IMR-90 (cell line): ENCODE results near the gene RBBP7. TPM values are rescaled to one million over a fixed set of nuclear protein-coding genes. Genes with fewer than 3 reads are reported as not detected.
A peak's percentile ranks its signal among the peaks of the same experiment; 100 is the strongest.

Experiments used
- ATAC-seq: fragments of 200-7000 bp; cut with Tn5 transposase; 2 replicates; pipeline ENCODE4 v1.9.1; 2020; ENCODE audit warnings: low read depth, mild to moderate bottlenecking, moderate library complexity
- BruUV-seq: library from RNA; stranded (reverse); fragments of 400-500 nt; replicated peaks from 2 replicates; lab custom pipeline; 2021; lab: Mats Ljungman, UMichigan
- CTCF ChIA-PET: fragments of 300-600 bp; formaldehyde crosslinking; extraction: SDS; loops from one replicate; lab custom pipeline; 2021; ENCODE audit warnings: antibody characterized with exemption; lab: Yijun Ruan, JAX
- POLR2A ChIA-PET: fragments of 300-600 bp; sonication (Branson Sonifier 250); formaldehyde crosslinking; loops from one replicate; lab custom pipeline; 2022; ENCODE audit warnings: antibody characterized with exemption; ENCODE audit not compliant: unreplicated experiment; lab: Charles Lee
- DNase-seq: peaks from one replicate; pipeline ENCODE4 v3.0.0; 2013
- H2AFZ ChIP-seq: replicated peaks from 2 replicates; pipeline ENCODE3; 2013; ENCODE audit warnings: low read length, mild to moderate bottlenecking; ENCODE audit not compliant: poor library complexity
- H2AK5ac ChIP-seq: 2 replicates; pipeline ENCODE4 v1.6.1; 2013; ENCODE audit warnings: low read depth, low read length, inconsistent platforms
- H2AK9ac ChIP-seq: replicated peaks from 2 replicates; pipeline ENCODE3; 2013; ENCODE audit warnings: mild to moderate bottlenecking, low read depth, low read length, moderate library complexity; ENCODE audit not compliant: poor library complexity
- H2BK120ac ChIP-seq: 2 replicates; pipeline ENCODE4 v1.6.1; 2013; ENCODE audit warnings: low read depth, low read length, inconsistent platforms
- H2BK15ac ChIP-seq: 3 replicates; pipeline ENCODE4 v1.6.1; 2013; ENCODE audit warnings: low read depth, low read length, inconsistent platforms
- H2BK20ac ChIP-seq: 2 replicates; pipeline ENCODE4 v1.6.1; 2013; ENCODE audit warnings: low read depth, mild to moderate bottlenecking, inconsistent platforms, low read length, moderate library complexity
- H2BK5ac ChIP-seq: 2 replicates; pipeline ENCODE4 v1.6.1; 2013; ENCODE audit warnings: mild to moderate bottlenecking, low read depth, low read length, inconsistent platforms; ENCODE audit not compliant: poor library complexity, severe bottlenecking
- H3K14ac ChIP-seq: replicated peaks from 2 replicates; pipeline ENCODE4 v1.6.1; 2013; ENCODE audit warnings: low read depth, low read length, inconsistent platforms
- H3K18ac ChIP-seq: 2 replicates; pipeline ENCODE4 v1.6.1; 2013; ENCODE audit warnings: low read depth, low read length, control low read depth
- H3K23ac ChIP-seq: 2 replicates; pipeline ENCODE4 v1.6.1; 2013; ENCODE audit warnings: low read depth, low read length, inconsistent platforms
- H3K27ac ChIP-seq: 2 replicates; pipeline ENCODE4 v1.5.1; 2013; ENCODE audit warnings: mild to moderate bottlenecking, control low read depth, low read length; ENCODE audit not compliant: insufficient read depth
- H3K27me3 ChIP-seq: 2 replicates; pipeline ENCODE4 v1.6.1; 2013; ENCODE audit warnings: low read length; ENCODE audit not compliant: control insufficient read depth, insufficient read depth
- H3K36me3 ChIP-seq: 2 replicates; pipeline ENCODE4 v1.6.1; 2013; ENCODE audit warnings: low read length, mixed read lengths; ENCODE audit not compliant: control insufficient read depth, insufficient read depth
- H3K4ac ChIP-seq: 2 replicates; pipeline ENCODE4 v1.6.1; 2013; ENCODE audit warnings: low read depth, low read length, inconsistent platforms
- H3K4me1 ChIP-seq: 2 replicates; pipeline ENCODE4 v1.6.1; 2013; ENCODE audit warnings: low read length, mixed read lengths; ENCODE audit not compliant: control insufficient read depth, insufficient read depth
- H3K4me2 ChIP-seq: 2 replicates; pipeline ENCODE4 v1.6.1; 2013; ENCODE audit warnings: low read depth, mild to moderate bottlenecking, control low read depth, low read length, moderate library complexity
- H3K4me3 ChIP-seq: 2 replicates; pipeline ENCODE4 v1.5.1; 2013; ENCODE audit warnings: low read depth, mild to moderate bottlenecking, control low read depth, low read length, moderate library complexity; ENCODE audit not compliant: insufficient read depth
- H3K56ac ChIP-seq: 2 replicates; pipeline ENCODE4 v1.6.1; 2013; ENCODE audit warnings: low read length, inconsistent platforms; ENCODE audit not compliant: insufficient read depth; ENCODE audit errors: extremely low read depth
- H3K79me1 ChIP-seq, 2 experiments: 2 replicates each; pipeline ENCODE4 v1.6.1; 2013; ENCODE audit warnings: low read length in 2 of 2, inconsistent platforms in 1 of 2, low read depth in 1 of 2
- H3K9ac ChIP-seq: 2 replicates; pipeline ENCODE4 v1.6.1; 2013; ENCODE audit warnings: low read depth, low read length, control low read depth
- H3K9me1 ChIP-seq: 2 replicates; pipeline ENCODE4 v1.6.1; 2013; ENCODE audit warnings: low read length, inconsistent platforms; ENCODE audit not compliant: insufficient read depth
- H3K9me3 ChIP-seq: 2 replicates; pipeline ENCODE4 v1.6.1; 2013; ENCODE audit warnings: low read length; ENCODE audit not compliant: control insufficient read depth, insufficient read depth
- H4K20me1 ChIP-seq: 2 replicates; pipeline ENCODE4 v1.6.1; 2013; ENCODE audit warnings: low read length, inconsistent platforms; ENCODE audit not compliant: insufficient read depth
- H4K5ac ChIP-seq: 2 replicates; pipeline ENCODE4 v1.6.1; 2013; ENCODE audit warnings: mild to moderate bottlenecking, low read depth, low read length, control low read depth
- H4K8ac ChIP-seq, 2 experiments: 2 replicates each; pipeline ENCODE4 v1.6.1; 2013; ENCODE audit warnings: low read depth in 2 of 2, low read length in 2 of 2, control low read depth in 1 of 2, inconsistent platforms in 1 of 2
- H4K91ac ChIP-seq: 2 replicates; pipeline ENCODE4 v1.6.1; 2013; ENCODE audit warnings: low read depth, low read length, inconsistent platforms; ENCODE audit not compliant: insufficient read depth
- BHLHE40 ChIP-seq: fragments of 150-350 bp; IDR thresholded peaks from 2 replicates; pipeline ENCODE4 v1.6.1; 2016; ENCODE audit warnings: mild to moderate bottlenecking, low read depth, low read length
- MAZ ChIP-seq: IDR thresholded peaks from 2 replicates; pipeline ENCODE4 v1.6.1; 2012; ENCODE audit warnings: low read depth, mild to moderate bottlenecking, low read length, improper control_type of control experiment, moderate library complexity, borderline replicate concordance
- WGBS, 2 experiments: methylation state at CpG; one replicate each; pipeline versions ENCODE4 v1.1.5 to v1.1.7; 2013; ENCODE audit warnings: missing lambda C conversion rate in 2 of 2; ENCODE audit not compliant: insufficient read length in 1 of 2; ENCODE audit errors: extremely low coverage in 2 of 2; 5-methylcytosine and 5-hydroxymethylcytosine counted together
- dilution Hi-C: fragments of 300-500 bp; cut with HindIII; formaldehyde crosslinking; loops from one replicate; pipeline ENCODE4 v1.14.3; 2018; ENCODE audit warnings: low sequenced_read_pairs; ENCODE audit not compliant: unreplicated experiment
- in situ Hi-C: fragments of 300-500 bp; cut with MboI; formaldehyde crosslinking; loops from 3 replicates; pipeline ENCODE4 v1.14.3; 2019; ENCODE audit warnings: low sequenced_read_pairs, inconsistent platforms, mixed read lengths
- intact Hi-C: fragments of 100-400 bp; cut with micrococcal nuclease; formaldehyde crosslinking; loops from 2 replicates; pipeline ENCODE4 v1.10.0; 2022
- polyA plus RNA-seq, 3 experiments: library from polyadenylated mRNA; depleted of rRNA; stranded (reverse); fragments of >200 nt; gene quantifications; 2 replicates each; pipeline ENCODE4 v1.2.3, GENCODE V29; 2012; ENCODE audit warnings: low replicate concordance in 1 of 3
- total RNA-seq: library from RNA; depleted of rRNA; stranded (reverse); fragments of >200 nt; gene quantifications from 2 replicates; pipeline ENCODE4 v1.2.3, GENCODE V29; 2012

RBBP7 gene
- total and polyA plus RNA-seq, 2 of the 4 experiments (the other 2 are of a cell fraction), result 147 to 149 TPM

- Histone ChIP-seq H3K27ac (peak overlapping the region; percentile 65), H2AK5ac (0 out of 2 replicates have a peak overlapping the region, but pooled peaks have one; percentile 15), H4K20me1 (peaks cover 42% of the 10 kb centered on the region), H2BK5ac (peak overlapping the region; percentile 34), H3K9me1 (no peaks in the 10 kb centered on the region; the same call in 1 of the 2 replicates), H3K9ac (peak overlapping the region; percentile 79), H3K4me2 (peak overlapping the region; percentile 96), H3K4ac (peak overlapping the region; percentile 49), H3K14ac (peak overlapping the region; percentile 66; the same call in 1 of the 2 replicates), H3K36me3 (no peaks in the 10 kb centered on the region), H3K4me1 (peaks cover 8% of the 10 kb centered on the region), H3K4me3 (peak overlapping the region; percentile 66), H2BK120ac (no peak overlapping the region), H3K56ac (peak overlapping the region; percentile 63), H3K23ac (0 out of 2 replicates have a peak overlapping the region, but pooled peaks have one; percentile 65), H2AK9ac (peak overlapping the region; percentile 94), H3K18ac (no peak overlapping the region; the same call in 1 of the 2 replicates), H4K5ac (no peak overlapping the region), H4K8ac (peak overlapping the region in 1 of 2 experiments; percentile 63; a peak in 2 of 4 replicates), H2AFZ (peak overlapping the region; percentile 96), H2BK15ac (no peak overlapping the region), H3K79me1 (peaks cover 3 to 18% of the 10 kb centered on the region in 2 experiments; a peak in 2 of 4 replicates), H4K91ac (peak overlapping the region; percentile 62), H3K27me3 (peaks cover 6% of the 10 kb centered on the region; the same call in 1 of the 2 replicates), H3K9me3 (no peaks in the 10 kb centered on the region), H2BK20ac (no peak overlapping the region)
- DNase-seq, result peak; percentile 18
- BruUV-seq, result no TSS peak
- TF ChIP-seq BHLHE40, result peak; percentile 19; the same call in 1 of the 2 replicates
- no peak; the same call in 1 of the 2 replicates for TF ChIP-seq MAZ
- ChIA-PET CTCF (no interaction called here), POLR2A (no interaction called here)
- dilution Hi-C loops (no loop called here), in situ Hi-C loops (no loop called here), intact Hi-C loops (loop anchor here (1.0 to 5.0 kb wide), 2 partner anchors 32 to 42 kb away; no protein-coding TSS in a partner anchor)
- peak; percentile 37 for ATAC-seq
- 3% methylated on average over 29 of the region's 92 CpGs; no CpG with 5 or more reads in 1 of the 2 experiments for WGBS, 2 experiments
Observed at GRCh38 chrX:16869393-16870094, 618 bp downstream of the RBBP7 start.
